Measurements from ENCODE around the gene FOXK1.

Gene FOXK1

DNA sequence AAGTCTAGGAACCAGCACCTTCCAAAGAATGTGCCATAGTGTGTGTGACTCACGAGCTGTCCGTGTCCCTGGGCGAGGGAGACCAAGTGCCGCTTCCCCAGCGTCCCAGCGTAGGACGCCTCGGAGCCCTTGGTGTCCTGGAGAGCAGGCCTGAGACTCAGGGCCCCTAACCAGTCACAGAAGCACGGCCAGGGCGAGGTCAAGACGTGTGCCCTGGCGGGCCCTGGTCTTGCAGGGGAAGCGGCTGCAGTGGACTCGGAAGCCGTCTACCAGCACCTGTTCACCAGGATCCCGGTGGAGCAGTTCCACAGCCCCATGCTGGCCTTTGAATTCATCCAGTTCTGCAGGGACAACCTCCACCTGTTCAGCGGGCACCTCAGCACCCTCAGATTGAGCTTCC, 103.9 kb downstream of the FOXK1 start:
- no peak overlapping the region for H3K27ac ChIP-seq
- DNase-seq (ENCODE audit: low spot score) = no peak
- CTCF ChIA-PET = no interaction called here
- TF ChIP-seq CTCF (conservative IDR thresholded peaks at IDR 0.05; ENCODE audit: low read depth) = no peak
- POLR2A ChIA-PET (ENCODE audit: low non-redundant PET) = no interaction called here

DNA sequence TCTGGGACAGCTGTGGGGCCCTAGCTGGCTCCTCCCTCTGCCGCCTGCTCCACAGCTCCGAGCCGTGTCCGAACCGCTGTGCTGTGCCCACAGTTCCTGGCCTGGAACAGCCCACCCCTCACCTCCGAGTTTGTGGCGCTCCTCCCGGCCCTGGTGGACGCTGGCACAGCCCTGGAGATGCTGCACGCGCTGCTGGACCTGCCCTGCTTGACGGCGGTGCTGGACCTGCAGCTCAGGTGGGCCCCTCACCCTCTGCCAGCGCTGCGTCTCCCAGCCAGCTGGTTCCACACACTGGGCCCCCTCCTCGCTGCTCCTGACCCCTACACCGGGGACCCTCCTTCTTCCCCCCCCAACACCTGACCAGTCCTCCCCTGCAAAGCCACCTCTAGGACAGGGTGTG, 105.4 kb downstream of the FOXK1 start:
- DNase-seq (ENCODE audit: low spot score) = no peak
- no peak overlapping the region for H3K27ac ChIP-seq
- POLR2A ChIA-PET (ENCODE audit: low non-redundant PET) = no interaction called here
- CTCF ChIA-PET = interaction anchor here (0.5 kb wide), 1 partner anchor 662 kb away, joined by 3 read pairs; no protein-coding TSS in a partner anchor
- TF ChIP-seq CTCF (conservative IDR thresholded peaks at IDR 0.05; ENCODE audit: low read depth) = no peak

GRCh38 chr7:4787947-4788626, 106.0 kb downstream of the FOXK1 start:
- H3K27ac ChIP-seq = no peak overlapping the region
- CTCF ChIA-PET = no interaction called here
- POLR2A ChIA-PET (ENCODE audit: low non-redundant PET) = no interaction called here
- no peak for DNase-seq (ENCODE audit: low spot score)
- no peak for TF ChIP-seq CTCF (conservative IDR thresholded peaks at IDR 0.05; ENCODE audit: low read depth)

- no peak for DNase-seq (ENCODE audit: low spot score)
- no peak for TF ChIP-seq CTCF (conservative IDR thresholded peaks at IDR 0.05; ENCODE audit: low read depth)
- CTCF ChIA-PET = no interaction called here
- POLR2A ChIA-PET (ENCODE audit: low non-redundant PET) = no interaction called here
- peak overlapping the region; percentile 18 for H3K27ac ChIP-seq
Observed at GRCh38 chr7:4788627-4789189, 106.6 kb downstream of the FOXK1 start.

GRCh38 chr7:4789194-4790077, 107.3 kb downstream of the FOXK1 start:
- POLR2A ChIA-PET (ENCODE audit: low non-redundant PET) = no interaction called here
- CTCF ChIA-PET = no interaction called here
- H3K27ac ChIP-seq = peak overlapping the region; percentile 18
- no peak for DNase-seq (ENCODE audit: low spot score)
- TF ChIP-seq CTCF (conservative IDR thresholded peaks at IDR 0.05; ENCODE audit: low read depth) = no peak

GRCh38 chr7:4790078-4790465, 108.0 kb downstream of the FOXK1 start:
- CTCF ChIA-PET = no interaction called here
- peak overlapping the region; percentile 18 for H3K27ac ChIP-seq
- TF ChIP-seq CTCF (conservative IDR thresholded peaks at IDR 0.05; ENCODE audit: low read depth) = no peak
- no peak for DNase-seq (ENCODE audit: low spot score)
- POLR2A ChIA-PET (ENCODE audit: low non-redundant PET) = no interaction called here

Data from RWPE1 (cell line).